Activated CD4-positive, alpha-beta memory T cell treated with anti-CD3 and anti-CD28 coated beads, Interleukin-2, amount 10 ng/mL, durations not matched to agents 7 days and 5 days (primary cell): ENCODE data around the gene FXR1. TPM values are rescaled to one million over a fixed set of nuclear protein-coding genes. Genes with fewer than 3 reads are reported as not detected.
"Not testable (repeated sequence)": the region's sequence is repeated elsewhere in the genome, so short reads cannot be mapped to it uniquely, and the experiment has no call there.

Experiments
- CTCF ChIA-PET: fragments of 350-600 bp; sonication (Branson Sonifier 250); formaldehyde crosslinking; loops from one replicate; lab custom pipeline; 2021; ENCODE audit warnings: antibody characterized with exemption, inconsistent platforms; lab: Charles Lee
- POLR2A ChIA-PET: fragments of 350-600 bp; sonication (Branson Sonifier 250); formaldehyde crosslinking; loops from one replicate; lab custom pipeline; 2021; ENCODE audit warnings: antibody characterized with exemption; lab: Charles Lee
- DNase-seq: peaks from one replicate; pipeline ENCODE4 v3.0.0-alpha.2; 2020
- H3K27ac Mint-ChIP-seq: one replicate; pipeline ENCODE4 v1.8.0; 2021; ENCODE audit warnings: mild to moderate bottlenecking, mixed read lengths
- H3K27me3 Mint-ChIP-seq: one replicate; pipeline ENCODE4 v1.8.0; 2021; ENCODE audit warnings: mixed read lengths
- H3K36me3 Mint-ChIP-seq: one replicate; pipeline ENCODE4 v1.8.0; 2021; ENCODE audit warnings: low read depth, mixed read lengths
- H3K4me1 Mint-ChIP-seq: one replicate; pipeline ENCODE4 v1.8.0; 2021; ENCODE audit warnings: mixed read lengths
- H3K4me3 Mint-ChIP-seq: one replicate; pipeline ENCODE4 v1.8.0; 2021; ENCODE audit warnings: mild to moderate bottlenecking, mixed read lengths
- H3K9me3 Mint-ChIP-seq: one replicate; pipeline ENCODE4 v1.8.0; 2021; ENCODE audit warnings: mixed read lengths
- total RNA-seq, 2 experiments: library from RNA; stranded (reverse); gene quantifications; one replicate each; pipeline ENCODE4 v1.2.3, GENCODE V29; 2021

The FXR1 gene
- total RNA-seq, 2 experiments from 2014 or later: 127 to 134 TPM

- H3K4me1 Mint-ChIP-seq: peaks cover 12% of the 10 kb centered on the region
- CTCF ChIA-PET: interaction anchor here (1.4 kb wide), 1 partner anchor 25 kb away, joined by 3 read pairs; no protein-coding TSS in a partner anchor
- H3K27me3 Mint-ChIP-seq: no peaks in the 10 kb centered on the region
- no peak for DNase-seq
- H3K4me3 Mint-ChIP-seq: no peak overlapping the region
- POLR2A ChIA-PET: interaction anchor here (0.9 to 1.2 kb wide), 2 partner anchors 43 to 47 kb away, joined by 3 read pairs; partner anchors contain the start of gene FXR1
- H3K36me3 Mint-ChIP-seq: peaks cover 61% of the 10 kb centered on the region
- H3K27ac Mint-ChIP-seq: no peak overlapping the region
- H3K9me3 Mint-ChIP-seq: no peaks in the 10 kb centered on the region
Observed at GRCh38 chr3:180959691-180960090, 47.2 kb downstream of the FXR1 start.

DNA sequence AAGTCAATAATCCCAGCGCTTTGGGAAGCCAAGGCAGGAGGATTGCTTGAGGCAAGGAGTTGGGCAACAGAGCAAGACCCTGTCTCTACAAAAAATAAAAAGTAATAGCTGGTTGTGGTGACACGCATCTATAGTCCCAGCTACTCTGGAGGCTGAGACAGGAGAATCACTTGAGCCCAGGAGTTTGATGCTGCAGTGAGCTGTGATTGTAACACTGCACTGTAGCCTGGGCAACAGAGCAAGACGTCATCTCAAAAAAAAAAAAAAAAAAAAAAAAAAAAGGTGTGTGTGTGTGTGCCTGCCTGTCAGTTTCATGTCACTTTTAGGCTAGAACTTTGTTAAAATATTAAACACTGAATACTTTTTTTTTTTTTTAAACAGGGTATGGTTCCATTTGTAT is 48.6 kb downstream of the FXR1 start:
- CTCF ChIA-PET: interaction anchor here (1.4 to 3.0 kb wide), 2 partner anchors 23 to 49 kb away, joined by 3 to 13 read pairs; partner anchors contain the start of gene FXR1
- no peak overlapping the region for H3K4me3 Mint-ChIP-seq

DNA sequence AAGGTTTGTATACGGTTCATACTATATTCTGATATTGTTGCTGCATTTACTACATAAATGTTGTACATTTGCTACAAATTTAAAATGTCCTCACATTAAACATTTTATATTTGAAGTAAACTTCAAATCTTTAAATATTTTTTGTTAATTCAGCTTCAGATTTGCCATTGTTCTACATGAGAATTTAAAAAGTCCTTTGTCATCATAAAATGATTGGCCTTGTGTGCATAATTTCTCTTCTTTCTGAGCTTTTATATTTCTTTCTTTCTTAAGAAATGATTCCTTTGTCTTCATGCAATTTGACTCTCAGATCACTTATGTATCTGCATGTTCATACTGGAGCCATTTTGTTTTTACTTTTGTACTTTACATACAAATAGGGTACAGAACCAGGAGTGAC is 49.1 kb downstream of the FXR1 start:
- Mint-ChIP-seq H3K4me1 (peaks cover 10% of the 10 kb centered on the region), H3K4me3 (no peak overlapping the region), H3K9me3 (no peaks in the 10 kb centered on the region), H3K27ac (no peak overlapping the region), H3K36me3 (peaks cover 57% of the 10 kb centered on the region), H3K27me3 (no peaks in the 10 kb centered on the region)
- no peak for DNase-seq
- ChIA-PET POLR2A (interaction anchor here (1.1 kb wide), 1 partner anchor 16 kb away, joined by 3 read pairs; no protein-coding TSS in a partner anchor), CTCF (interaction anchor here (3.0 kb wide), 1 partner anchor 49 kb away, joined by 13 read pairs; the partner anchor contains the start of gene FXR1)

More for the DNA sequence above, 48.6 kb downstream of the FXR1 start:
- no peaks in the 10 kb centered on the region for H3K9me3 Mint-ChIP-seq
- POLR2A ChIA-PET: interaction anchor here (1.2 kb wide), 1 partner anchor 48 kb away, joined by 3 read pairs; the partner anchor contains the start of gene FXR1
- DNase-seq: no peak
- peaks cover 10% of the 10 kb centered on the region for H3K4me1 Mint-ChIP-seq
- H3K27ac Mint-ChIP-seq: no peak overlapping the region
- peaks cover 59% of the 10 kb centered on the region for H3K36me3 Mint-ChIP-seq
- no peaks in the 10 kb centered on the region for H3K27me3 Mint-ChIP-seq

GRCh38 chr3:180962530-180962929 is 50.1 kb downstream of the FXR1 start:
- Mint-ChIP-seq H3K4me3 (no peak overlapping the region), H3K27me3 (no peaks in the 10 kb centered on the region), H3K36me3 (peaks cover 55% of the 10 kb centered on the region), H3K9me3 (no peaks in the 10 kb centered on the region), H3K27ac (no peak overlapping the region), H3K4me1 (peaks cover 10% of the 10 kb centered on the region)
- ChIA-PET CTCF (interaction anchor here (0.7 to 3.0 kb wide), 2 partner anchors 10 to 50 kb away, joined by 4 to 13 read pairs; partner anchors contain the start of gene FXR1), POLR2A (interaction anchor here (1.1 kb wide), 1 partner anchor 15 kb away, joined by 3 read pairs; no protein-coding TSS in a partner anchor)
- DNase-seq: no peak

GRCh38 chr3:180970931-180971330 is 58.5 kb downstream of the FXR1 start:
- peaks cover 6% of the 10 kb centered on the region for H3K4me1 Mint-ChIP-seq
- CTCF ChIA-PET: interaction anchor here (1.3 kb wide), 1 partner anchor 10 kb away, joined by 3 read pairs; no protein-coding TSS in a partner anchor
- H3K27ac Mint-ChIP-seq: no peak overlapping the region
- no peak overlapping the region for H3K4me3 Mint-ChIP-seq
- no peak for DNase-seq
- peaks cover 46% of the 10 kb centered on the region for H3K36me3 Mint-ChIP-seq
- H3K27me3 Mint-ChIP-seq: no peaks in the 10 kb centered on the region
- H3K9me3 Mint-ChIP-seq: no peaks in the 10 kb centered on the region
- POLR2A ChIA-PET: no interaction called here

GRCh38 chr3:180973543-180973942 is 61.1 kb downstream of the FXR1 start:
- Mint-ChIP-seq H3K27ac (no peak overlapping the region), H3K27me3 (no peaks in the 10 kb centered on the region), H3K4me1 (peaks cover 6% of the 10 kb centered on the region), H3K36me3 (peaks cover 49% of the 10 kb centered on the region), H3K4me3 (no peak overlapping the region), H3K9me3 (no peaks in the 10 kb centered on the region)
- ChIA-PET CTCF (no interaction called here), POLR2A (interaction anchor here (1.3 kb wide), 1 partner anchor 16 kb away, joined by 3 read pairs; the partner anchor contains the start of gene DNAJC19)
- no peak for DNase-seq

DNA sequence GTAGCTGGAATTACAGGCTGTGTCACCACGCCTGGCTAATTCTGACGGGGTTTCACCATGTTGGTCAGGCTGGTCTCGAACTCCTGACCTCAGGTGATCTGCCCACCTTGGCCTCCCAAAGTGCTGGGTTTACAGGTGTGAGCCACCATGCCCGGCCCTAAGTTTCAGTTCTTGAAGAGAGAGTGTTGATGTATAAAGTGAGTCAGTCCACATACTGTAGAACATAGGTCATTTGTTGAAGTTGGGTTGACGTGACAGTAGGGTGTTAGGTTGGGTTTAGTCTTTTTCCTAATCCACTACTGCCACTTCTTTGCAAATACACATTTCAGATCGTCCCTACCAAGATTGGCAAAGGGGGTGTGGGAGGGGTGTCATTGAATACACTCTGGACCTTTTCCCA is 61.8 kb downstream of the FXR1 start:
- peaks cover 6% of the 10 kb centered on the region for H3K4me1 Mint-ChIP-seq
- CTCF ChIA-PET: no interaction called here
- POLR2A ChIA-PET: no interaction called here
- no peak overlapping the region for H3K4me3 Mint-ChIP-seq
- no peak for DNase-seq
- H3K9me3 Mint-ChIP-seq: no peaks in the 10 kb centered on the region
- no peaks in the 10 kb centered on the region for H3K27me3 Mint-ChIP-seq
- no peak overlapping the region for H3K27ac Mint-ChIP-seq
- H3K36me3 Mint-ChIP-seq: peaks cover 48% of the 10 kb centered on the region

- Mint-ChIP-seq H3K27me3 (no peaks in the 10 kb centered on the region), H3K27ac (no peak overlapping the region), H3K4me3 (no peak overlapping the region), H3K4me1 (peaks cover 6% of the 10 kb centered on the region), H3K36me3 (peaks cover 44% of the 10 kb centered on the region), H3K9me3 (no peaks in the 10 kb centered on the region)
- ChIA-PET POLR2A (interaction anchor here (0.6 to 0.8 kb wide), 2 partner anchors 15 to 65 kb away, joined by 3 read pairs; partner anchors contain the start of gene FXR1), CTCF (interaction anchor here (1.5 kb wide), 1 partner anchor 65 kb away, joined by 4 read pairs; the partner anchor contains the start of gene FXR1)
- no peak for DNase-seq
Observed at GRCh38 chr3:180977498-180977897, 65.0 kb downstream of the FXR1 start.

DNA sequence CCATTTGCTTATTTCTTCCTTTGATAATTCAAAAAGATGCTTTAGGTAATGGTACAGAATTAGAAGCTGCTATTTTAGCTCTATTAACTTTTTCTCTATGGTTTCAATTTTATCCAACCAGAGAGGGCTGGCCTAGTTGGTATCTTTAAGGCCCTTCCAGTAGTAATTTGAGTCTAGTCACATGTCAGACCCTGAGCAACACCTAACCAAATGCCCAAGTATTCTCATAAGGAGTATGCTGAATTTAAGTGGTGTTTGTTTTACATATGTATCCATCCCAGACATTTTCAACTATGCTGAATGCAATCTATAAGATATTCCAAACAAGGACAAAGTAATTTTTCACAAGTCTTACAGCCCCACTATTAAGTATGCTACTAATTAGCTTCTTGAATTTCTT is 67.5 kb downstream of the FXR1 start:
- H3K4me3 Mint-ChIP-seq: no peak overlapping the region
- H3K27me3 Mint-ChIP-seq: no peaks in the 10 kb centered on the region
- H3K9me3 Mint-ChIP-seq: no peaks in the 10 kb centered on the region
- DNase-seq: no peak
- ChIA-PET CTCF (interaction anchor here (0.5 to 1.4 kb wide), 2 partner anchors 9 to 1777 kb away, joined by 3 read pairs; no protein-coding TSS in a partner anchor), POLR2A (interaction anchor here (0.8 kb wide), 1 partner anchor 9 kb away, joined by 3 read pairs; the partner anchor contains the start of gene DNAJC19)
- no peaks in the 10 kb centered on the region for H3K4me1 Mint-ChIP-seq
- peaks cover 43% of the 10 kb centered on the region for H3K36me3 Mint-ChIP-seq
- no peak overlapping the region for H3K27ac Mint-ChIP-seq

- H3K36me3 Mint-ChIP-seq: peaks cover 43% of the 10 kb centered on the region
- no peak for DNase-seq
- H3K27ac Mint-ChIP-seq: no peak overlapping the region
- ChIA-PET CTCF (interaction anchor here (0.5 to 1.4 kb wide), 2 partner anchors 10 to 1778 kb away, joined by 3 read pairs; no protein-coding TSS in a partner anchor), POLR2A (interaction anchor here (0.8 kb wide), 1 partner anchor 9 kb away, joined by 3 read pairs; the partner anchor contains the start of gene DNAJC19)
- no peaks in the 10 kb centered on the region for H3K9me3 Mint-ChIP-seq
- no peak overlapping the region for H3K4me3 Mint-ChIP-seq
- H3K4me1 Mint-ChIP-seq: no peaks in the 10 kb centered on the region
- no peaks in the 10 kb centered on the region for H3K27me3 Mint-ChIP-seq
Observed at GRCh38 chr3:180980611-180981010, 68.1 kb downstream of the FXR1 start.

- POLR2A ChIA-PET: no interaction called here
- Mint-ChIP-seq H3K27ac (no peak overlapping the region), H3K9me3 (no peaks in the 10 kb centered on the region), H3K4me3 (no peak overlapping the region), H3K4me1 (peaks cover 2% of the 10 kb centered on the region), H3K27me3 (no peaks in the 10 kb centered on the region), H3K36me3 (peaks cover 43% of the 10 kb centered on the region)
- CTCF ChIA-PET: no interaction called here
- no peak for DNase-seq
Observed at GRCh38 chr3:180981912-180982311, 69.4 kb downstream of the FXR1 start.

DNA sequence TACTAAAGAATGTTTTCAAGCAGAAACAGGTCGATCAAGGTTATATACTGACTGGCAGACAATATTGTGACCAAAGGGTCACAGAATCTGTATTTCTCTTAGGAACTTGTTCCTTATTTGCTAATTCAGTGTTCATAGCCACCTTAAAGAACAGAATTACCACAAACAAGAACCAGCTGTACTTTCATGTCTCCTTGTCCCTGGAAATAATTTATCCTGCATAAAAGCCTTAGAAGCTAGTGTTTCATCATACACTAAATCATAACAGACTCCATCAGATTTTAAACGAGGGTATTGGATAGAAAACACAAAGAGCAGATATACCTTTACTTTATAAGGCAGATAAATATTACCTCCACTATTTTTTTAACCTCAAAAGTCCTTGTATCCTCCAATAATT is 70.7 kb downstream of the FXR1 start:
- CTCF ChIA-PET: no interaction called here
- H3K27me3 Mint-ChIP-seq: no peaks in the 10 kb centered on the region

GRCh38 chr3:180986366-180986765 is 73.9 kb downstream of the FXR1 start:
- H3K9me3 Mint-ChIP-seq, CTCF ChIA-PET: not testable (repeated sequence)
- H3K36me3 Mint-ChIP-seq: peaks cover 26% of the 10 kb centered on the region

More for the DNA sequence above, 70.7 kb downstream of the FXR1 start:
- no peak for DNase-seq
- Mint-ChIP-seq H3K9me3 (no peaks in the 10 kb centered on the region), H3K36me3 (peaks cover 45% of the 10 kb centered on the region), H3K4me3 (no peak overlapping the region), H3K27ac (no peak overlapping the region), H3K4me1 (peaks cover 14% of the 10 kb centered on the region)
- POLR2A ChIA-PET: no interaction called here

More at GRCh38 chr3:180986366-180986765, 73.9 kb downstream of the FXR1 start:
- peaks cover 36% of the 10 kb centered on the region for H3K4me1 Mint-ChIP-seq
- H3K27ac Mint-ChIP-seq, H3K4me3 Mint-ChIP-seq, POLR2A ChIA-PET, H3K27me3 Mint-ChIP-seq, DNase-seq: not testable (repeated sequence)
